GM19023 (cell line): ENCODE data around the gene DDA1.

Experiments used
- ATAC-seq: cut with Tn5 transposase; IDR thresholded peaks from one replicate; pipeline ENCODE4 v1.9.1; 2021; ENCODE audit warnings: mild to moderate bottlenecking, moderate library complexity; ENCODE audit not compliant: unreplicated experiment

DDA1 gene

GRCh38 chr19:17311455-17312188, 2.3 kb downstream of the DDA1 start:
- no peak for ATAC-seq

GRCh38 chr19:17312189-17313113, 3.1 kb downstream of the DDA1 start:
- no peak for ATAC-seq

- ATAC-seq, result no peak
Measured at GRCh38 chr19:17314007-17314593, 4.7 kb downstream of the DDA1 start.

GRCh38 chr19:17318966-17319365, 9.6 kb downstream of the DDA1 start:
- no peak for ATAC-seq

GRCh38 chr19:17319473-17320238, 10.3 kb downstream of the DDA1 start:
- no peak for ATAC-seq

- ATAC-seq, result no peak
Measured at GRCh38 chr19:17320435-17320834, 11.1 kb downstream of the DDA1 start.

- no peak for ATAC-seq
Measured at GRCh38 chr19:17321655-17322489, 12.5 kb downstream of the DDA1 start.

- no peak for ATAC-seq
Measured at GRCh38 chr19:17322854-17323253, 13.5 kb downstream of the DDA1 start.

- ATAC-seq, result no peak
Measured at GRCh38 chr19:17323300-17323963, 14.1 kb downstream of the DDA1 start.

GRCh38 chr19:17323964-17324332, 14.6 kb downstream of the DDA1 start:
- ATAC-seq, result no peak

GRCh38 chr19:17324357-17325114, 15.2 kb downstream of the DDA1 start:
- no peak for ATAC-seq

- ATAC-seq, result no peak
Measured at GRCh38 chr19:17325133-17325532, 15.8 kb downstream of the DDA1 start.

- no peak for ATAC-seq
Measured at GRCh38 chr19:17325881-17326594, 16.7 kb downstream of the DDA1 start.

GRCh38 chr19:17326595-17326966, 17.2 kb downstream of the DDA1 start:
- no peak for ATAC-seq

- no peak for ATAC-seq
Measured at GRCh38 chr19:17327068-17327653, 17.8 kb downstream of the DDA1 start.

GRCh38 chr19:17327654-17328516, 18.5 kb downstream of the DDA1 start:
- no peak for ATAC-seq
